ENCODE measurements around the gene EIF4G3.

EIF4G3 gene

DNA sequence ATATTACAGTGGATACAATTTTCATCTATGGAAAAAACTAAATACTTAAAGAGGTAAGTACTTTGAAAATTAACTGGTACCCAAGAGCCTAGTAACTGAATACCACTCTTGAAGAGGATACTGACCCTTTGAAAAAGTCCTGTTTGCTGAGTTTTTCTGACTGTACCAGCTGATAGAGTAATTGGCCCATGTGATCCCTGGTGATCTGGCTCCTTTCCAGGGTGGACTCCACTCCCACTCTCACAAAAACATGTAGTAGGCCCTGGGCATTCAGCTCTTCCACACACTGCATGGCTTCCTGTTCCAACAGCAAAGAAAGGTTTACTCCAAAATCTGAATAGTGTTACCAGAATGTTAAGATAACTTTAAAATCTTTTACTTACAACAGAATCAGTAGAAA, 336.0 kb downstream of the EIF4G3 start:
- Histone ChIP-seq H3K4ac (ENCODE audit: low read depth in 1 of 2, low read length in 2 of 2) (no peak overlapping the region), H4K8ac (ENCODE audit: low read length) (no peak overlapping the region), H3K27me3 (ENCODE audit: control insufficient read depth in 1 of 2, insufficient read depth in 1 of 2, low read length in 2 of 2) (no peaks in the 10 kb centered on the region), H3K9me3 (ENCODE audit: control insufficient read depth, low read length) (no peaks in the 10 kb centered on the region), H3K18ac (ENCODE audit: low read depth in 1 of 2, low read length in 2 of 2) (no peak overlapping the region), H3K4me1 (ENCODE audit: control insufficient read depth, insufficient read depth, low read depth, low read length) (no peaks in the 10 kb centered on the region), H2AFZ (ENCODE audit: low read depth, low read length) (no peak overlapping the region), H3K36me3 (ENCODE audit: control insufficient read depth in 1 of 2, insufficient read depth in 2 of 2, low read depth in 1 of 2, low read length in 2 of 2) (peaks cover 17 to 59% of the 10 kb centered on the region in 2 experiments), H2AK5ac (ENCODE audit: low read length, severe bottlenecking) (no peak overlapping the region), H2BK12ac (ENCODE audit: low read length in 2 of 2) (no peak overlapping the region), H3K27ac (ENCODE audit: low read length, poor library complexity, severe bottlenecking) (no peak overlapping the region), H3K4me2 (ENCODE audit: low read length, poor library complexity, severe bottlenecking) (no peak overlapping the region), H3K14ac (ENCODE audit: low read length in 2 of 2) (no peak overlapping the region), H2BK15ac (ENCODE audit: low read depth, poor library complexity, severe bottlenecking) (no peak overlapping the region), H3K9ac (ENCODE audit: low read length) (no peak overlapping the region), H3K23ac (ENCODE audit: low read length in 2 of 2) (no peak overlapping the region), H4K91ac (ENCODE audit: low read length) (no peak overlapping the region), H3K79me1 (replicated peaks; ENCODE audit: low read length, poor library complexity, severe bottlenecking) (peaks cover 9% of the 10 kb centered on the region), H3K4me3 (ENCODE audit: insufficient read depth in 1 of 2, low read depth in 1 of 2, low read length in 2 of 2) (no peak overlapping the region), H2BK5ac (ENCODE audit: low read depth, low read length, poor library complexity, severe bottlenecking) (no peak overlapping the region), H2BK120ac (ENCODE audit: low read depth, low read length) (no peak overlapping the region)
- no peak for DNase-seq

DNA sequence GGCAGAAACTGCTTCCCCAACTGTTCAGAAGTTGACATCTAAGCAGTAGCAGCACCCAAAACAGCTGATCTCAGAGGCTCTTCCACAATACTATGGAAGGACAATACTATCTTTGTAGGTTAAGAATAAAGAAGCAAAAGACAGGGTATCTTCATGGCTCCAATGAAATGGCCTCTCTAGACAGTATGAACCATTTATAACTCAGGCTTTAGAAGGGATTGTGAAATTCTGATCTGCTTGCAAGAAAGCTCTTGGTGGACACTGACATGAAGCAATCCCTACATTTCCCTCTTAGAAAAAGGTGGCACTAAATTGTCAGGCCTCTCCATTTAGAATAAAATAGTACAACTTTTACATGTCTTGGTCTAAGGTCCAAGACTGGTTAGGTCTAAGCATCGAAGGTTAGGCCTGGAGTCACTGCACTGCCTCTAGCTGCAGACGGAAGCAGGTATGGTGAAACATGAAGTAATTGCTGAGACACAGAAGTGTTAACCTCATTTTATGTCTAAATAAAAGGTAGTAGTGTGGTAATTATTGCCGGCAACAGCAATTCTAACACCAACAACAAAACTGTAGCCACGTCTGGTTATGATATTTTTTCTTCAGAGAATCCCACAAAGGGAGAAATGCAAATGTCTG, 339.0 kb downstream of the EIF4G3 start:
- no peak overlapping the region for H3K27ac ChIP-seq (ENCODE audit: low read length, poor library complexity, severe bottlenecking)
- no peak overlapping the region for H3K23ac ChIP-seq (ENCODE audit: low read length in 2 of 2)
- no peak overlapping the region for H3K4me3 ChIP-seq (ENCODE audit: insufficient read depth in 1 of 2, low read depth in 1 of 2, low read length in 2 of 2)
- no peak overlapping the region for H2BK5ac ChIP-seq (ENCODE audit: low read depth, low read length, poor library complexity, severe bottlenecking)
- no peak overlapping the region for H4K91ac ChIP-seq (ENCODE audit: low read length)
- H3K9ac ChIP-seq (ENCODE audit: low read length) = no peak overlapping the region
- H3K4ac ChIP-seq (ENCODE audit: low read depth in 1 of 2, low read length in 2 of 2) = no peak overlapping the region
- no peaks in the 10 kb centered on the region for H3K27me3 ChIP-seq (ENCODE audit: control insufficient read depth in 1 of 2, insufficient read depth in 1 of 2, low read length in 2 of 2)
- no peak overlapping the region for H4K8ac ChIP-seq (ENCODE audit: low read length)
- peak; percentile 12 for DNase-seq
- H3K14ac ChIP-seq (ENCODE audit: low read length in 2 of 2) = no peak overlapping the region
- H3K9me3 ChIP-seq (ENCODE audit: control insufficient read depth, low read length) = no peaks in the 10 kb centered on the region
- no peaks in the 10 kb centered on the region for H3K4me1 ChIP-seq (ENCODE audit: control insufficient read depth, insufficient read depth, low read depth, low read length)
- peaks cover 11 to 55% of the 10 kb centered on the region in 2 experiments for H3K36me3 ChIP-seq (ENCODE audit: control insufficient read depth in 1 of 2, insufficient read depth in 2 of 2, low read depth in 1 of 2, low read length in 2 of 2)
- no peak overlapping the region for H2BK15ac ChIP-seq (ENCODE audit: low read depth, poor library complexity, severe bottlenecking)
- no peak overlapping the region for H2BK12ac ChIP-seq (ENCODE audit: low read length in 2 of 2)
- no peak overlapping the region for H2BK120ac ChIP-seq (ENCODE audit: low read depth, low read length)
- WGBS = 94% methylated on average over 2 of the region's 4 CpGs
- H2AFZ ChIP-seq (ENCODE audit: low read depth, low read length) = no peak overlapping the region
- peaks cover 12% of the 10 kb centered on the region for H3K79me1 ChIP-seq (replicated peaks; ENCODE audit: low read length, poor library complexity, severe bottlenecking)
- no peak overlapping the region for H3K4me2 ChIP-seq (ENCODE audit: low read length, poor library complexity, severe bottlenecking)
- H2AK5ac ChIP-seq (ENCODE audit: low read length, severe bottlenecking) = no peak overlapping the region
- no peak overlapping the region for H3K18ac ChIP-seq (ENCODE audit: low read depth in 1 of 2, low read length in 2 of 2)

DNA sequence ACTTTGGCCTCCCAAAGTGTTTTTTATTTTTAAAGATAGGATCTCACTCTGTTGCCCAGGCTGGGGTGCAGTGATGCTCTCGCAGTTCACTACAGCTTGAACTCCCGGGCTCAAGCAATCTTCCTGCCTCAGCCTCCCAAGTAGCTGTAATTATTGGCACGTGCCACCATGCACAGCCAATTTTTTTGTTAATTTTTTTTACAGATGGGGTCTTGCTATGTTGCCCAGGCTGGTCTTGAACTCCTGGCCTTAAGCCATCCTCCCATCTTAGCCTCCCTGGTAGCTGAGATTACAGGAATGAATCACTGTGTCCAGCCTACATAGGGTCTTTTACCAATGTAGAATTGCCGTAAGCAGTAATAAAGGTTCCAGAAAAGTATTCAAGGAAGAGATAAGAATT, 340.5 kb downstream of the EIF4G3 start:
- Histone ChIP-seq H3K4me2 (ENCODE audit: low read length, poor library complexity, severe bottlenecking) (no peak overlapping the region), H2AK5ac (ENCODE audit: low read length, severe bottlenecking) (no peak overlapping the region)
- WGBS = 96% methylated on average over 3 of the region's 4 CpGs

DNA sequence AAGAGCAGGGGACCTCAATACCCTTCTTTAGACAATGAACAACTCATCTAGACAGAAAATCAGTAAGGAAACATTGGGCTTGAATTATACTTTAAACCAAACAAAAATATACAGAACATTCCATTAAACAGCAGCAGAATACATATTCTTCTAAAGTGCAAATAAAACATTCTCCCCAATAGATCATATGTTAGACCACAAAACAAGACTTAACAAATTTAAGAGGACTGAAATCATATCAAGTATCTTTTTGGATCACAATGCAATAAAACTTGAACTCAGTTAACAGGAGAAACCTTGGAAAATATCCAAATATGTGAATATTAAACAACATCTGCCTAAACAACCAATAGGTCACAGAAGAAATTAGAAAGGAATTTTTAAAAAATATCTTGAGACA, 341.9 kb downstream of the EIF4G3 start:
- Histone ChIP-seq H4K91ac (ENCODE audit: low read length) (no peak overlapping the region), H3K27me3 (ENCODE audit: control insufficient read depth in 1 of 2, insufficient read depth in 1 of 2, low read length in 2 of 2) (no peaks in the 10 kb centered on the region), H2BK15ac (ENCODE audit: low read depth, poor library complexity, severe bottlenecking) (no peak overlapping the region), H3K18ac (ENCODE audit: low read depth in 1 of 2, low read length in 2 of 2) (no peak overlapping the region), H4K8ac (ENCODE audit: low read length) (no peak overlapping the region), H3K14ac (ENCODE audit: low read length in 2 of 2) (no peak overlapping the region), H2BK12ac (ENCODE audit: low read length in 2 of 2) (no peak overlapping the region), H3K4me3 (ENCODE audit: insufficient read depth in 1 of 2, low read depth in 1 of 2, low read length in 2 of 2) (no peak overlapping the region), H3K4me2 (ENCODE audit: low read length, poor library complexity, severe bottlenecking) (no peak overlapping the region), H3K9ac (ENCODE audit: low read length) (no peak overlapping the region), H2BK120ac (ENCODE audit: low read depth, low read length) (no peak overlapping the region), H3K4ac (ENCODE audit: low read depth in 1 of 2, low read length in 2 of 2) (no peak overlapping the region), H3K4me1 (ENCODE audit: control insufficient read depth, insufficient read depth, low read depth, low read length) (no peaks in the 10 kb centered on the region), H2AK5ac (ENCODE audit: low read length, severe bottlenecking) (no peak overlapping the region), H3K9me3 (ENCODE audit: control insufficient read depth, low read length) (no peaks in the 10 kb centered on the region), H3K79me1 (replicated peaks; ENCODE audit: low read length, poor library complexity, severe bottlenecking) (peaks cover 10% of the 10 kb centered on the region), H3K23ac (ENCODE audit: low read length in 2 of 2) (no peak overlapping the region), H2AFZ (ENCODE audit: low read depth, low read length) (no peak overlapping the region), H3K27ac (ENCODE audit: low read length, poor library complexity, severe bottlenecking) (no peak overlapping the region), H2BK5ac (ENCODE audit: low read depth, low read length, poor library complexity, severe bottlenecking) (no peak overlapping the region), H3K36me3 (ENCODE audit: control insufficient read depth in 1 of 2, insufficient read depth in 2 of 2, low read depth in 1 of 2, low read length in 2 of 2) (peaks cover 11 to 37% of the 10 kb centered on the region in 2 experiments)
- no peak for DNase-seq

More for the DNA sequence above, 340.5 kb downstream of the EIF4G3 start:
- H3K4me3 ChIP-seq (ENCODE audit: insufficient read depth in 1 of 2, low read depth in 1 of 2, low read length in 2 of 2) = no peak overlapping the region
- no peak for DNase-seq
- H3K79me1 ChIP-seq (replicated peaks; ENCODE audit: low read length, poor library complexity, severe bottlenecking) = peaks cover 10% of the 10 kb centered on the region
- no peak overlapping the region for H3K27ac ChIP-seq (ENCODE audit: low read length, poor library complexity, severe bottlenecking)
- H3K27me3 ChIP-seq (ENCODE audit: control insufficient read depth in 1 of 2, insufficient read depth in 1 of 2, low read length in 2 of 2) = no peaks in the 10 kb centered on the region
- no peaks in the 10 kb centered on the region for H3K4me1 ChIP-seq (ENCODE audit: control insufficient read depth, insufficient read depth, low read depth, low read length)
- H3K9ac ChIP-seq (ENCODE audit: low read length) = no peak overlapping the region
- H2BK15ac ChIP-seq (ENCODE audit: low read depth, poor library complexity, severe bottlenecking) = no peak overlapping the region
- peaks cover 11 to 49% of the 10 kb centered on the region in 2 experiments for H3K36me3 ChIP-seq (ENCODE audit: control insufficient read depth in 1 of 2, insufficient read depth in 2 of 2, low read depth in 1 of 2, low read length in 2 of 2)
- H2AFZ ChIP-seq (ENCODE audit: low read depth, low read length) = no peak overlapping the region
- H2BK5ac ChIP-seq (ENCODE audit: low read depth, low read length, poor library complexity, severe bottlenecking) = no peak overlapping the region
- H2BK120ac ChIP-seq (ENCODE audit: low read depth, low read length) = no peak overlapping the region
- H3K4ac ChIP-seq (ENCODE audit: low read depth in 1 of 2, low read length in 2 of 2) = no peak overlapping the region
- H3K18ac ChIP-seq (ENCODE audit: low read depth in 1 of 2, low read length in 2 of 2) = no peak overlapping the region
- no peak overlapping the region for H3K23ac ChIP-seq (ENCODE audit: low read length in 2 of 2)
- no peak overlapping the region for H4K91ac ChIP-seq (ENCODE audit: low read length)
- no peak overlapping the region for H3K14ac ChIP-seq (ENCODE audit: low read length in 2 of 2)
- H3K9me3 ChIP-seq (ENCODE audit: control insufficient read depth, low read length) = no peaks in the 10 kb centered on the region
- no peak overlapping the region for H4K8ac ChIP-seq (ENCODE audit: low read length)
- no peak overlapping the region for H2BK12ac ChIP-seq (ENCODE audit: low read length in 2 of 2)

Data from mesenchymal stem cell (in vitro differentiated cells and primary cell).